ENCODE data around the gene CXCR4. TPM values are rescaled to one million over a fixed set of nuclear protein-coding genes. Genes with fewer than 3 reads are reported as not detected.

CXCR4 gene
- total and polyA plus RNA-seq, 5 donors = 2.2 to 3.8 (median 3.5) TPM

GRCh38 chr2:136141510-136142149 lies 23.7 kb upstream of the CXCR4 start:
- Histone ChIP-seq H3K9me3 (ENCODE audit: control insufficient read depth, low read length) (no peaks in the 10 kb centered on the region), H3K4me1 (ENCODE audit: control insufficient read depth, insufficient read depth, low read length) (no peaks in the 10 kb centered on the region), H3K27ac (ENCODE audit: low read length) (no peak overlapping the region), H3K27me3 (ENCODE audit: control insufficient read depth, insufficient read depth) (no peaks in the 10 kb centered on the region), H3K4me3 (ENCODE audit: low read length) (no peak overlapping the region)
- 45% methylated on average over 7 of the region's 7 CpGs for WGBS
- no peak for DNase-seq
- no peak for ATAC-seq
- intact Hi-C loops (cut with DNase I) = no loop called here

- Histone ChIP-seq H3K4me1 (ENCODE audit: control insufficient read depth, insufficient read depth, low read length) (no peaks in the 10 kb centered on the region), H3K9me3 (ENCODE audit: control insufficient read depth, low read length) (no peaks in the 10 kb centered on the region), H3K4me3 (ENCODE audit: low read length) (no peak overlapping the region), H3K27me3 (ENCODE audit: control insufficient read depth, insufficient read depth) (no peaks in the 10 kb centered on the region), H3K27ac (ENCODE audit: low read length) (no peak overlapping the region)
- intact Hi-C loops (cut with DNase I) = no loop called here
- no peak for DNase-seq
- 76% methylated on average over 3 of the region's 3 CpGs for WGBS
- no peak for ATAC-seq
Observed at GRCh38 chr2:136139631-136140030, 21.7 kb upstream of the CXCR4 start.

- Histone ChIP-seq H3K4me1 (ENCODE audit: control insufficient read depth, insufficient read depth, low read length) (no peaks in the 10 kb centered on the region), H3K27ac (ENCODE audit: low read length) (no peak overlapping the region), H3K27me3 (ENCODE audit: control insufficient read depth, insufficient read depth) (no peaks in the 10 kb centered on the region), H3K9me3 (ENCODE audit: control insufficient read depth, low read length) (no peaks in the 10 kb centered on the region), H3K4me3 (ENCODE audit: low read length) (no peak overlapping the region)
- intact Hi-C loops (cut with DNase I) = no loop called here
- DNase-seq (no peak), ATAC-seq (no peak)
- 85% methylated on average over 4 of the region's 4 CpGs for WGBS
Observed at GRCh38 chr2:136137982-136138381, 20.0 kb upstream of the CXCR4 start.

- 88% methylated on average over 1 of the region's 1 CpG for WGBS
- intact Hi-C loops (cut with DNase I) = no loop called here
- no peak overlapping the region for H3K27ac ChIP-seq (ENCODE audit: low read length)
- DNase-seq = no peak
- no peaks in the 10 kb centered on the region for H3K4me1 ChIP-seq (ENCODE audit: control insufficient read depth, insufficient read depth, low read length)
- no peaks in the 10 kb centered on the region for H3K27me3 ChIP-seq (ENCODE audit: control insufficient read depth, insufficient read depth)
- H3K9me3 ChIP-seq (ENCODE audit: control insufficient read depth, low read length) = no peaks in the 10 kb centered on the region
- no peak overlapping the region for H3K4me3 ChIP-seq (ENCODE audit: low read length)
- no peak for ATAC-seq
Observed at GRCh38 chr2:136136931-136137330, 19.0 kb upstream of the CXCR4 start.

GRCh38 chr2:136135921-136136906 lies 18.3 kb upstream of the CXCR4 start:
- H3K27ac ChIP-seq (ENCODE audit: low read length) = no peak overlapping the region

GRCh38 chr2:136135462-136135861 lies 17.5 kb upstream of the CXCR4 start:
- ATAC-seq = no peak

More at GRCh38 chr2:136135921-136136906, 18.3 kb upstream of the CXCR4 start:
- DNase-seq = no peak
- intact Hi-C loops (cut with DNase I) = no loop called here
- Histone ChIP-seq H3K27me3 (ENCODE audit: control insufficient read depth, insufficient read depth) (no peaks in the 10 kb centered on the region), H3K4me3 (ENCODE audit: low read length) (no peak overlapping the region), H3K9me3 (ENCODE audit: control insufficient read depth, low read length) (no peaks in the 10 kb centered on the region), H3K4me1 (ENCODE audit: control insufficient read depth, insufficient read depth, low read length) (no peaks in the 10 kb centered on the region)
- peak; percentile 60 to 70 for ATAC-seq
- 67% methylated on average over 8 of the region's 8 CpGs for WGBS

GRCh38 chr2:136134126-136134525 lies 16.2 kb upstream of the CXCR4 start:
- H3K4me3 ChIP-seq (ENCODE audit: low read length) = no peak overlapping the region
- ATAC-seq (no peak), DNase-seq (no peak)
- no peaks in the 10 kb centered on the region for H3K9me3 ChIP-seq (ENCODE audit: control insufficient read depth, low read length)
- no peaks in the 10 kb centered on the region for H3K4me1 ChIP-seq (ENCODE audit: control insufficient read depth, insufficient read depth, low read length)
- intact Hi-C loops (cut with DNase I) = no loop called here
- no peaks in the 10 kb centered on the region for H3K27me3 ChIP-seq (ENCODE audit: control insufficient read depth, insufficient read depth)
- 74% methylated on average over 2 of the region's 2 CpGs for WGBS
- H3K27ac ChIP-seq (ENCODE audit: low read length) = no peak overlapping the region

More at GRCh38 chr2:136135462-136135861, 17.5 kb upstream of the CXCR4 start:
- no peak for DNase-seq
- H3K27me3 ChIP-seq (ENCODE audit: control insufficient read depth, insufficient read depth) = no peaks in the 10 kb centered on the region
- intact Hi-C loops (cut with DNase I) = no loop called here
- H3K4me3 ChIP-seq (ENCODE audit: low read length) = no peak overlapping the region
- H3K9me3 ChIP-seq (ENCODE audit: control insufficient read depth, low read length) = no peaks in the 10 kb centered on the region
- H3K4me1 ChIP-seq (ENCODE audit: control insufficient read depth, insufficient read depth, low read length) = no peaks in the 10 kb centered on the region
- no peak overlapping the region for H3K27ac ChIP-seq (ENCODE audit: low read length)

GRCh38 chr2:136133586-136133985 lies 15.6 kb upstream of the CXCR4 start:
- ATAC-seq (no peak), DNase-seq (no peak)
- H3K9me3 ChIP-seq (ENCODE audit: control insufficient read depth, low read length) = no peaks in the 10 kb centered on the region
- H3K4me3 ChIP-seq (ENCODE audit: low read length) = no peak overlapping the region
- no peaks in the 10 kb centered on the region for H3K4me1 ChIP-seq (ENCODE audit: control insufficient read depth, insufficient read depth, low read length)
- intact Hi-C loops (cut with DNase I) = no loop called here
- H3K27ac ChIP-seq (ENCODE audit: low read length) = no peak overlapping the region
- no peaks in the 10 kb centered on the region for H3K27me3 ChIP-seq (ENCODE audit: control insufficient read depth, insufficient read depth)
- 93% methylated on average over 5 of the region's 5 CpGs for WGBS

- 91% methylated on average over 1 of the region's 1 CpG for WGBS
- no peak for ATAC-seq
- no peak for DNase-seq
- intact Hi-C loops (cut with DNase I) = no loop called here
- no peaks in the 10 kb centered on the region for H3K4me1 ChIP-seq (ENCODE audit: control insufficient read depth, insufficient read depth, low read length)
- H3K9me3 ChIP-seq (ENCODE audit: control insufficient read depth, low read length) = no peaks in the 10 kb centered on the region
- H3K4me3 ChIP-seq (ENCODE audit: low read length) = no peak overlapping the region
- H3K27me3 ChIP-seq (ENCODE audit: control insufficient read depth, insufficient read depth) = no peaks in the 10 kb centered on the region
- H3K27ac ChIP-seq (ENCODE audit: low read length) = no peak overlapping the region
Observed at GRCh38 chr2:136133176-136133575, 15.2 kb upstream of the CXCR4 start.

GRCh38 chr2:136132825-136133155 lies 14.8 kb upstream of the CXCR4 start:
- Histone ChIP-seq H3K4me1 (ENCODE audit: control insufficient read depth, insufficient read depth, low read length) (no peaks in the 10 kb centered on the region), H3K4me3 (ENCODE audit: low read length) (no peak overlapping the region), H3K27ac (ENCODE audit: low read length) (no peak overlapping the region), H3K27me3 (ENCODE audit: control insufficient read depth, insufficient read depth) (no peaks in the 10 kb centered on the region), H3K9me3 (ENCODE audit: control insufficient read depth, low read length) (no peaks in the 10 kb centered on the region)
- no peak for DNase-seq
- intact Hi-C loops (cut with DNase I) = no loop called here
- no peak for ATAC-seq

GRCh38 chr2:136131961-136132824 lies 14.2 kb upstream of the CXCR4 start:
- intact Hi-C loops (cut with DNase I) = no loop called here
- DNase-seq = no peak
- Histone ChIP-seq H3K4me1 (ENCODE audit: control insufficient read depth, insufficient read depth, low read length) (no peaks in the 10 kb centered on the region), H3K9me3 (ENCODE audit: control insufficient read depth, low read length) (no peaks in the 10 kb centered on the region), H3K4me3 (ENCODE audit: low read length) (no peak overlapping the region), H3K27ac (ENCODE audit: low read length) (no peak overlapping the region), H3K27me3 (ENCODE audit: control insufficient read depth, insufficient read depth) (no peaks in the 10 kb centered on the region)
- no peak for ATAC-seq
- WGBS = 70% methylated on average over 16 of the region's 16 CpGs
